WERI-Rb-1 (cell line): ENCODE measurements around the gene SPATA20.

Source experiments
- DNase-seq: peaks from one replicate; pipeline ENCODE4 v3.0.0-alpha.2; 2020
- H3K27ac ChIP-seq: fragments of 250-450 bp; sonication (Bioruptor Pico); 2 replicates; pipeline ENCODE4 v1.5.1; 2020; ENCODE audit warnings: mild to moderate bottlenecking, moderate library complexity
- H3K27me3 ChIP-seq: fragments of 250-450 bp; sonication (Bioruptor Pico); 2 replicates; pipeline ENCODE4 v1.5.1; 2021; ENCODE audit warnings: mild to moderate bottlenecking, low read depth, moderate library complexity; ENCODE audit not compliant: insufficient read depth, severe bottlenecking
- H3K36me3 ChIP-seq: fragments of 250-450 bp; sonication (Bioruptor Pico); 2 replicates; pipeline ENCODE4 v1.5.1; 2020; ENCODE audit warnings: mild to moderate bottlenecking, moderate library complexity
- H3K4me3 ChIP-seq: 2 replicates; pipeline ENCODE4 v1.5.1; 2011; ENCODE audit warnings: low read depth, mild to moderate bottlenecking, control low read depth, low read length
- H3K9me3 ChIP-seq: fragments of 250-450 bp; sonication (Bioruptor Pico); 2 replicates; pipeline ENCODE4 v1.5.1; 2021; ENCODE audit warnings: mild to moderate bottlenecking, moderate library complexity; ENCODE audit not compliant: severe bottlenecking
- CTCF ChIP-seq: IDR thresholded peaks from 2 replicates; pipeline ENCODE4 v1.5.1; 2011; ENCODE audit warnings: low read depth, mild to moderate bottlenecking, control low read depth, inconsistent platforms, low read length

Gene SPATA20

GRCh38 chr17:50585891-50586290 is 38.9 kb downstream of the SPATA20 start:
- no peak for TF ChIP-seq CTCF
- DNase-seq: peak; percentile 63
- H3K27me3 ChIP-seq: no peaks in the 10 kb centered on the region
- H3K27ac ChIP-seq: peak overlapping the region; percentile 95
- H3K36me3 ChIP-seq: peaks cover 72% of the 10 kb centered on the region
- H3K4me3 ChIP-seq: peak overlapping the region; percentile 29
- no peaks in the 10 kb centered on the region for H3K9me3 ChIP-seq

GRCh38 chr17:50586421-50587247 is 39.7 kb downstream of the SPATA20 start:
- no peaks in the 10 kb centered on the region for H3K9me3 ChIP-seq
- no peaks in the 10 kb centered on the region for H3K27me3 ChIP-seq
- peaks cover 72% of the 10 kb centered on the region for H3K36me3 ChIP-seq
- H3K27ac ChIP-seq: peak overlapping the region; percentile 95
- no peak for TF ChIP-seq CTCF
- peak; percentile 97 for DNase-seq
- peak overlapping the region; percentile 29 for H3K4me3 ChIP-seq

- Histone ChIP-seq H3K4me3 (no peak overlapping the region), H3K27ac (peak overlapping the region; percentile 95), H3K9me3 (no peaks in the 10 kb centered on the region), H3K27me3 (no peaks in the 10 kb centered on the region), H3K36me3 (peaks cover 72% of the 10 kb centered on the region)
- no peak for DNase-seq
- no peak for TF ChIP-seq CTCF
Observed at GRCh38 chr17:50587571-50587970, 40.6 kb downstream of the SPATA20 start.

GRCh38 chr17:50588391-50589049 is 41.5 kb downstream of the SPATA20 start:
- Histone ChIP-seq H3K36me3 (peaks cover 73% of the 10 kb centered on the region), H3K4me3 (peak overlapping the region; percentile 2; the same call in 1 of the 2 replicates), H3K9me3 (no peaks in the 10 kb centered on the region), H3K27ac (peak overlapping the region; percentile 95), H3K27me3 (no peaks in the 10 kb centered on the region)
- peak; percentile 96 for DNase-seq
- TF ChIP-seq CTCF: no peak

GRCh38 chr17:50589095-50589705 is 42.2 kb downstream of the SPATA20 start:
- TF ChIP-seq CTCF: no peak
- no peak overlapping the region for H3K4me3 ChIP-seq
- no peaks in the 10 kb centered on the region for H3K9me3 ChIP-seq
- no peak for DNase-seq
- no peaks in the 10 kb centered on the region for H3K27me3 ChIP-seq
- H3K27ac ChIP-seq: peak overlapping the region; percentile 95
- H3K36me3 ChIP-seq: peaks cover 73% of the 10 kb centered on the region
